HEK293 (cell line): ENCODE data around the gene SPDYC.

Experiments
- ZNF274 ChIP-seq, 2 experiments: fragments of 200-500 bp in 1 of 2; fragments of 450-650 bp in 1 of 2; sonication (Bioruptor generic) in 1 of 2; formaldehyde crosslinking in 1 of 2; IDR thresholded peaks; 2 replicates each; pipeline versions ENCODE4 v1.5.1 to v1.6.1; 2014 to 2016; ENCODE audit warnings: borderline replicate concordance in 1 of 2, inconsistent platforms in 1 of 2, low read length in 1 of 2, missing biosample characterization in 1 of 2, missing genetic modification characterization in 1 of 2
- TF ChIP-seq, protein P1 (sequence below): fragments of 450-650 bp; formaldehyde crosslinking; IDR thresholded peaks from 2 replicates; pipeline ENCODE4 v1.5.1; 2016; ENCODE audit warnings: missing biosample characterization, missing genetic modification characterization

DNA sequence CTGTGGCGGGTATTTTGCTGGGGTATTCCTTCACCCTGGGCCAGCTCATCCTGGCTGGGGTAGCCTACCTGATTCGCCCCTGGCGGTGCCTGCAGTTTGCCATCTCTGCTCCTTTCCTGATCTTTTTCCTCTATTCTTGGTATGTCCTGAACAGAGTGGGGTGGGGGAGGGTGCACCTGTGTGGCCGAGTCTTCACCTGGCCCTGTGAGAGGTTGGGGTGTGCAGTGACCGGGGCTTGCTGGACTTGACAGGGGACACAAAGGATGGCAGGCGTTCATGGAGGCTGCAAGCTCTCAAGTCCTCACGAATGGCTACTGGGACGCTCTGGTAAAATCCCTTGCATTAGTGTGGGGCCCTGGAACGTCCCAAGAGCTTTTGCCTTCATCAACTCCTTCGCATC is 51.0 kb downstream of the SPDYC start:
- TF ChIP-seq, protein P1, sequence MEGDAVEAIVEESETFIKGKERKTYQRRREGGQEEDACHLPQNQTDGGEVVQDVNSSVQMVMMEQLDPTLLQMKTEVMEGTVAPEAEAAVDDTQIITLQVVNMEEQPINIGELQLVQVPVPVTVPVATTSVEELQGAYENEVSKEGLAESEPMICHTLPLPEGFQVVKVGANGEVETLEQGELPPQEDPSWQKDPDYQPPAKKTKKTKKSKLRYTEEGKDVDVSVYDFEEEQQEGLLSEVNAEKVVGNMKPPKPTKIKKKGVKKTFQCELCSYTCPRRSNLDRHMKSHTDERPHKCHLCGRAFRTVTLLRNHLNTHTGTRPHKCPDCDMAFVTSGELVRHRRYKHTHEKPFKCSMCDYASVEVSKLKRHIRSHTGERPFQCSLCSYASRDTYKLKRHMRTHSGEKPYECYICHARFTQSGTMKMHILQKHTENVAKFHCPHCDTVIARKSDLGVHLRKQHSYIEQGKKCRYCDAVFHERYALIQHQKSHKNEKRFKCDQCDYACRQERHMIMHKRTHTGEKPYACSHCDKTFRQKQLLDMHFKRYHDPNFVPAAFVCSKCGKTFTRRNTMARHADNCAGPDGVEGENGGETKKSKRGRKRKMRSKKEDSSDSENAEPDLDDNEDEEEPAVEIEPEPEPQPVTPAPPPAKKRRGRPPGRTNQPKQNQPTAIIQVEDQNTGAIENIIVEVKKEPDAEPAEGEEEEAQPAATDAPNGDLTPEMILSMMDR, result no peak
- TF ChIP-seq ZNF274 (IDR thresholded peaks at IDR 0.05; ENCODE audit: low read length) (no peak), ZNF274 (tag by site-specific recombination; IDR thresholded peaks at IDR 0.05; ENCODE audit: borderline replicate concordance) (no peak)
